HG03571 (cell line): ENCODE data around the gene PNLIP.

Source experiments
- ATAC-seq: cut with Tn5 transposase; IDR thresholded peaks from one replicate; pipeline ENCODE4 v1.9.1; 2021; ENCODE audit not compliant: unreplicated experiment

Gene PNLIP

GRCh38 chr10:116545756-116546155, at the start of gene PNLIP:
PNLIP (plus strand) TSS chr10:116545931; CDS start chr10:116546093, 162 bp downstream.
- ATAC-seq = no peak

GRCh38 chr10:116504786-116505185, 40.9 kb upstream of the PNLIP start:
- no peak for ATAC-seq

- ATAC-seq = no peak
Measured at GRCh38 chr10:116510565-116510964, 35.2 kb upstream of the PNLIP start.

GRCh38 chr10:116511365-116511764, 34.4 kb upstream of the PNLIP start:
- no peak for ATAC-seq

- peak; percentile 71 for ATAC-seq
Measured at GRCh38 chr10:116521424-116522290, 24.1 kb upstream of the PNLIP start.

- ATAC-seq = no peak
Measured at GRCh38 chr10:116522803-116523381, 22.8 kb upstream of the PNLIP start.

GRCh38 chr10:116524736-116525135, 21.0 kb upstream of the PNLIP start:
- no peak for ATAC-seq

- ATAC-seq = no peak
Measured at GRCh38 chr10:116526219-116526618, 19.5 kb upstream of the PNLIP start.

GRCh38 chr10:116536810-116537209, 8.9 kb upstream of the PNLIP start:
- no peak for ATAC-seq

GRCh38 chr10:116538456-116538855, 7.3 kb upstream of the PNLIP start:
- no peak for ATAC-seq

- ATAC-seq = no peak
Measured at GRCh38 chr10:116538992-116539391, 6.7 kb upstream of the PNLIP start.

GRCh38 chr10:116540814-116541213, 4.9 kb upstream of the PNLIP start:
- ATAC-seq = no peak

- no peak for ATAC-seq
Measured at GRCh38 chr10:116542007-116542677, 3.6 kb upstream of the PNLIP start.

GRCh38 chr10:116545122-116545521, 609 bp upstream of the PNLIP start:
- no peak for ATAC-seq

GRCh38 chr10:116548301-116548700, 2.6 kb downstream of the PNLIP start:
- no peak for ATAC-seq

GRCh38 chr10:116553378-116553980, 7.7 kb downstream of the PNLIP start:
- no peak for ATAC-seq

GRCh38 chr10:116554628-116555027, 8.9 kb downstream of the PNLIP start:
- no peak for ATAC-seq

GRCh38 chr10:116555880-116556279, 10.1 kb downstream of the PNLIP start:
- no peak for ATAC-seq

- no peak for ATAC-seq
Measured at GRCh38 chr10:116557305-116557880, 11.7 kb downstream of the PNLIP start.

GRCh38 chr10:116565534-116565933, 19.8 kb downstream of the PNLIP start:
- no peak for ATAC-seq

GRCh38 chr10:116566932-116567331, 21.2 kb downstream of the PNLIP start:
- ATAC-seq = no peak
